AG10803 (cell line): ENCODE data around the gene ESRP2.

ENCODE experiments used
- DNase-seq: peaks from one replicate; pipeline ENCODE4 v3.0.0; 2010; ENCODE audit warnings: low read depth
- H3K4me3 ChIP-seq: 2 replicates; pipeline ENCODE4 v1.5.1; 2011; ENCODE audit warnings: mild to moderate bottlenecking, low read length, control low read depth
- TF ChIP-seq, protein P1 (sequence below): conservative IDR thresholded peaks from 2 replicates; pipeline ENCODE4 v1.5.1; 2011; ENCODE audit warnings: mild to moderate bottlenecking, low read length, control low read depth, inconsistent platforms

Gene ESRP2

GRCh38 chr16:68194251-68194650 is 41.7 kb downstream of the ESRP2 start:
- no peak for DNase-seq
- H3K4me3 ChIP-seq: no peak overlapping the region
- TF ChIP-seq, protein P1, sequence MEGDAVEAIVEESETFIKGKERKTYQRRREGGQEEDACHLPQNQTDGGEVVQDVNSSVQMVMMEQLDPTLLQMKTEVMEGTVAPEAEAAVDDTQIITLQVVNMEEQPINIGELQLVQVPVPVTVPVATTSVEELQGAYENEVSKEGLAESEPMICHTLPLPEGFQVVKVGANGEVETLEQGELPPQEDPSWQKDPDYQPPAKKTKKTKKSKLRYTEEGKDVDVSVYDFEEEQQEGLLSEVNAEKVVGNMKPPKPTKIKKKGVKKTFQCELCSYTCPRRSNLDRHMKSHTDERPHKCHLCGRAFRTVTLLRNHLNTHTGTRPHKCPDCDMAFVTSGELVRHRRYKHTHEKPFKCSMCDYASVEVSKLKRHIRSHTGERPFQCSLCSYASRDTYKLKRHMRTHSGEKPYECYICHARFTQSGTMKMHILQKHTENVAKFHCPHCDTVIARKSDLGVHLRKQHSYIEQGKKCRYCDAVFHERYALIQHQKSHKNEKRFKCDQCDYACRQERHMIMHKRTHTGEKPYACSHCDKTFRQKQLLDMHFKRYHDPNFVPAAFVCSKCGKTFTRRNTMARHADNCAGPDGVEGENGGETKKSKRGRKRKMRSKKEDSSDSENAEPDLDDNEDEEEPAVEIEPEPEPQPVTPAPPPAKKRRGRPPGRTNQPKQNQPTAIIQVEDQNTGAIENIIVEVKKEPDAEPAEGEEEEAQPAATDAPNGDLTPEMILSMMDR: no peak

DNA sequence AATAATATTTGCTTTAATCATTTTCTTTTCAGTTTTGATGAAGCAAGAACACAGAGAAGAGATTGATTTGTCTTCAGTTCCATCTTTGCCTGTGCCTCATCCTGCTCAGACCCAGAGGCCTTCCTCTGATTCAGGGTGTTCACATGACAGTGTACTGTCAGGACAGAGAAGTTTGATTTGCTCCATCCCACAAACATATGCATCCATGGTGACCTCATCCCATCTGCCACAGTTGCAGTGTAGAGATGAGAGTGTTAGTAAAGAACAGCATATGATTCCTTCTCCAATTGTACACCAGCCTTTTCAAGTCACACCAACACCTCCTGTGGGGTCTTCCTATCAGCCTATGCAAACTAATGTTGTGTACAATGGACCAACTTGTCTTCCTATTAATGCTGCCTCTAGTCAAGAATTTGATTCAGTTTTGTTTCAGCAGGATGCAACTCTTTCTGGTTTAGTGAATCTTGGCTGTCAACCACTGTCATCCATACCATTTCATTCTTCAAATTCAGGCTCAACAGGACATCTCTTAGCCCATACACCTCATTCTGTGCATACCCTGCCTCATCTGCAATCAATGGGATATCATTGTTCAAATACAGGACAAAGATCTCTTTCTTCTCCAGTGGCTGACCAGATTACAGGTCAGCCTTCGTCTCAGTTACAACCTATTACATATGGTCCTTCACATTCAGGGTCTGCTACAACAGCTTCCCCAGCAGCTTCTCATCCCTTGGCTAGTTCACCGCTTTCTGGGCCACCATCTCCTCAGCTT is 45.0 kb downstream of the ESRP2 start:
- TF ChIP-seq, protein P1: no peak
- DNase-seq: peak; percentile 9
- no peak overlapping the region for H3K4me3 ChIP-seq

GRCh38 chr16:68190081-68190480 is 45.8 kb downstream of the ESRP2 start:
- peak; percentile 30 for DNase-seq
- no peak overlapping the region for H3K4me3 ChIP-seq
- TF ChIP-seq, protein P1: no peak

- DNase-seq: no peak
- no peak overlapping the region for H3K4me3 ChIP-seq
- TF ChIP-seq, protein P1: no peak
Observed at GRCh38 chr16:68188170-68188569, 47.8 kb downstream of the ESRP2 start.

- H3K4me3 ChIP-seq: no peak overlapping the region
- DNase-seq: no peak
- TF ChIP-seq, protein P1: no peak
Observed at GRCh38 chr16:68187505-68187904, 48.4 kb downstream of the ESRP2 start.

DNA sequence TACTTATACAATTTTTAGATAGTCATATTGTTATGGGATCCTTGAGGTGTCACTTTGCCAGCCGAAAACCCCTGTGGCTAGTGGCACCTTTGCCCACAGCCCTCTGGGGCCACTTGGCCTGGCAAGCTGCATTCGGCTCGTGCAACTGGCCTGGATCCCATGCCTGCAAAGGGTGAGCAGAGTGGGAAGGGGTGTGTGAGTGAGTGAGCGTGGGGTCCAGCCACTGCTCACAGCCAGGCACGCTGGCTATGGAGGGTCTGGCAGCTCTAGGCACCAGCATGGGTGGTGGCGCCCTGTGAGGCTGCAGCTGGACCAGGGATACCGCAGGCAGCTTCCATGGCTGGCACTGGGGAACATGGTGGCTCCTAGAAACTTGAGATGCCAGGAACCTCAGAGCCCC is 49.0 kb downstream of the ESRP2 start:
- TF ChIP-seq, protein P1: no peak
- no peak overlapping the region for H3K4me3 ChIP-seq
- DNase-seq: no peak

DNA sequence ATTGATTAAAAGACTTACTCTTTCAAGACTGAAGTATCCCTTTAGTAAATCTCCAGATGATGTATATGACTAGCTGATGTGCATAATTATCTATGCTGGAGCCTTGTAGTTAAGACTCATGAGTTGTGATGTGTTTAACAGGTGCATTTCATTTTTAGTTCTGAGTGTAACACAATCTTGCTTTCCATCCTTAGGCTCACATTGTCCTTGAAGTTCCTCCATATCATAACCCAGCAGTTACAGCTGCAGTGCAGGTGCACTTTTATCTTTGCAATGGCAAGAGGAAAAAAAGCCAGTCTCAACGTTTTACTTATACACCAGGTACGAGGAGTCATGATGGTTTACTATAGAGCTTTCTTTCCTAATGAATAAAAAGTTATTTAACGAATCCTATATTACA is 52.9 kb downstream of the ESRP2 start:
- TF ChIP-seq, protein P1: no peak
- no peak overlapping the region for H3K4me3 ChIP-seq
- DNase-seq: no peak
